NCI-H2196 (cell line): Measurements from ENCODE around the gene SLMAP.

Source experiments
- DNase-seq: peaks from one replicate; lab custom pipeline; 2025; ENCODE audit not compliant: unreplicated experiment; lab: John Stamatoyannopoulos, UW

The SLMAP gene

GRCh38 chr3:57933602-57934001, 177.5 kb downstream of the SLMAP start:
- DNase-seq: no peak

GRCh38 chr3:57934373-57934772, 178.3 kb downstream of the SLMAP start:
- no peak for DNase-seq

GRCh38 chr3:57935539-57935938, 179.4 kb downstream of the SLMAP start:
- DNase-seq: no peak

GRCh38 chr3:57937092-57937491, 181.0 kb downstream of the SLMAP start:
- DNase-seq: no peak

GRCh38 chr3:57939775-57940174, 183.7 kb downstream of the SLMAP start:
- DNase-seq: no peak

GRCh38 chr3:57942388-57942787, 186.3 kb downstream of the SLMAP start:
- no peak for DNase-seq

DNA sequence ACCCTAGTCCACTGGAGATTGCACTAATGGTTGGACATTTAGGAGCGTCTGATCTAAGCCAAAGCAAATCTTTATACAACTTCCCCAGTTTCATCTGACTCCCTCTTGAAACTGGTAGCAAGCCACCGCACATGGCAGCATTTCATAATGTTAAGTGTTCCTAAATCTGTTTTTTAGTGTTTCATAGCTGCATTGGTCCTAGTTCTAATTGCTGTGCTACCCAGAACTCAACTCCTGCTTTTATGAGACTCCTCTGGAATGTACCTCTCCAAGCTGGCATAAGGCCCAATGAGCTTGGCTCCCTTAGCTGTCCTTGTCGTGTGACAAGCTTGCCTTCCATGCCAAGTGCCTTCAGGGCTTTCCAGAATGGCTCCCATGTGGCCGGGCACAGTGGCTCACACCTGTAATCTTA, 186.8 kb downstream of the SLMAP start:
- peak; percentile 5 for DNase-seq

DNA sequence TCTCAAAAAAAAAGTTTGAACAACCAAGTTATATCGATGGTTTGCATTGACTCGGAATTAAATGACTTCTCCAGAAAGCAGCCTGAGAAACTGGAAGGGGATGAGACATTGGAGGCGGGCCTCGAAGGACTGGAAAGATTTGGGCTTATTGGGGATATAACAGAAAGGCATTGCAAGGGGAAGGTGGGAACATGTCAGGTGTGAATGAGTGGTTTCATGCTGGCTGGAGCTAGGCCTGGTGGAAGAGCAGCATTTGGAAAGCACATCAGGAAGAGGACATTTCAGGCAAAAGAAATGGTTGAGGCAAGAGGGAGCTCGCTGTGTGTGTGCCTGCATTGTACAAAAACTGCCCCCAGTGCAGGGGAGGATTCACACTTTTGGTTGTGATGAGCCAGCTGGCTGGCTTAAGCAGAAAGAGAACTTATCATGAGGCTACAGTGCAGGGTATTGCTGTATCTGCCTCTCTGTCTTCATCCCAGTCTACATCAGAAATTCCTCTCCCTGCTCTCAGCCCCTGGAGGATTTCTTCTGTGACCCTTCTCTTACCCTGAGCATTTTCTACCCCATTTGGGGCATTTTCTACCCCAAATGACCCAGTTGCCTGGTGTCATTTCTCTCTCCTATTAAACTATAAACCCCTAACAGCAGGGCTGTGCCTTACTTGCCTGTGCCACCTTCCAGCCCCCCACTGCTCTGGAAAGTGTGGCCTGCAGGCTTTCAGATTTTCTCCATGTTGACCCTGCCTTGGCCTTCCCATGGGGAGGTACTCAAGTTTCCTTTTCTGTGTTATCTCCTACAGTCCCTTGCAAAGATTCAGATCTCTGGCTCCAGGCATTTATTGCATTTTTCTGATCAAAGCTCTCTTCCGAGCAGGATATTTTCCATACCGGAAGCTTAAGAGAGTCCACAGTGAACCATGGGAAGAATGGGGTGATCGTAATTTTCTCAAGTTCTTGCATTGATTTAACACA, 187.7 kb downstream of the SLMAP start:
- no peak for DNase-seq

DNA sequence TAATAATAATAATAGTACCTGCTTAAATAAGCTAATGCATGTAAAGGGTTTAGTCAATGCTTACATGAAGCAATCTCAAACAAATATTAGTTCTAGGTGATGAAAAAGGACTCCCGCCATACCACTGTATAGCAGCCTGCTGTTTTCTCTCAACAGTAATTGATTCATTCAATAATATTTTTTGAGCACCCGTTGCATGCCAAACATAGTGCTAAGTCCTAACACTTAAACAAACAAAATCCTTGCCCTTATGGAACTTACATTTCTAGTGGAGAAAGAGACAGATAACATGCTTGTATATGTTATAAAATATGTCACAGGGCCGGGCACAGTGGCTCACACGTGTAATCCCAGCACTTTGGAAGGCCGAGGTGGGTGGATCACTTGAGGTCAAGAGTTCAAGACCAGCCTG, 190.9 kb downstream of the SLMAP start:
- no peak for DNase-seq

DNA sequence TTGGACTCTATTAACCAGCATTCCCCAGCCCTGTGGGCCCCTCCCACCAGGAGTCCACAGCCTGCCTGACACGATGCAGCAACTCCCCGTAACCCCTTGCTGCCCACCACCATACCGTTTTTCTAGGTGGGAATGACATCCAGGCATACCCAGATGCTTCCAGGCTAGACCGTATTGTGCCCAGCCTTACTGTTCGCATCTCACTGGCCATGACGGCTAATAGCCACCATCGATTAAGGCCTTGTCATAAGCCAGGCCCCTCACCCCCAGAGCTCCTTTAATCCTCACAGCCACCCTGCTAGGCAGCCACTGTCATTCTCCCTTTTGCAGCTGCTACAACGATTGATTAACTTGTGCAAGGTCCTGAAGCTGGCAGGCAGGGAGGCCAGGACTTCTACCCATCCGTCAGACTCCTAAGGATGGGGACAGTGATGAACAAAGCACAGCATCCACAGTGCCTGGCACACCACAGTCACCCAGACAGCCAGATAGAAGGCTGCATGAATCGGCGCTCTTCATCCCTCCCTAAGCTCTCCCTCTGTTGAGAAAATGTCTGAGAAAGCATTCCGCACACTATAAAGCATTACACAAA, 192.1 kb downstream of the SLMAP start:
- no peak for DNase-seq

DNA sequence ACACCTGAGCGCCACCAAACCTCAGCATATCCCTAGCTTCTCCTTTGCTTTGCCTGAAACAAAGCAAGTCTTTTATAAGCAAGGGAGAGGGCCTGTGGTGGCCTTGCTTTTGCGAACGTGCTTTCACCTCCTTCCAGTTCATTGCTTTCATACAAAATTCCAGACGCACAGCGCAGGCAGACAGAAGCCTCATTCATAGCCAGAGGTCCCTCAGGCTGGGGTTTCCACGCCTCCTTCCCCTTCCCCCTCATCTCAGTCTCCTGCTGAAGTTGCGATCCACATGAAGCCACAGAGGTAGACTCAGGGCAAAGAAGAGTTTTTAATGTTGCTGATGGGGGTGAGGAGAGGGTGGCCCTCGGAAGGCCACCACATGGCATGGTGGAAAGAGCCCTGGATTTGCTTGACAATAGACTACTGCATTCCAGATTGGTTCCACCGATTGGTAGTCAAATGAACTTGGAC, 192.7 kb downstream of the SLMAP start:
- no peak for DNase-seq

- DNase-seq: no peak
These were observed 193.2 kb downstream of the SLMAP start for GRCh38 chr3:57949344-57949743.

- no peak for DNase-seq
These were observed 193.9 kb downstream of the SLMAP start for GRCh38 chr3:57949785-57950615.

GRCh38 chr3:57951066-57951882, 195.2 kb downstream of the SLMAP start:
- no peak for DNase-seq

DNA sequence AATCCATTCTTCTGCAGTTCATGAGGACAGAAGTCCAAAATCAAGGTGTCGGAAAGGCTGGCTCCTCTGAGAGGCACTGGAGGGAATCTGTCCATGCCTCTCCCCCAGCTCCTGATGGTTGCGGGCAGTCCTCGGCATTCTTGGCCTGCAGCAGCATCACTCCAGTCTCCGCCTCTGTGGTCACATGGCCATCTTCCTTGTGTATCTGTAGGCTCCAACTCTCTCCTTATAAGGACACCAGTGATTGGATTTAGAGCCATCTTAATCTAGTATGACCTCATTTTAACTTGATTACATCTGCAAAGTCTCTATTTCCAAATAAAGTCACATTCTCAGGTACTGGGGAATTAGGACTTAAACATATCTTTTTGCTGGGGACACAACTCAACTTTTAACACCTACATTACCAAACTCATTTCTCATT, 196.1 kb downstream of the SLMAP start:
- no peak for DNase-seq

GRCh38 chr3:57952651-57953050, 196.5 kb downstream of the SLMAP start:
- no peak for DNase-seq

- DNase-seq: no peak
These were observed 197.5 kb downstream of the SLMAP start for GRCh38 chr3:57953576-57953975.

GRCh38 chr3:57956119-57956832, 200.2 kb downstream of the SLMAP start:
- no peak for DNase-seq

DNA sequence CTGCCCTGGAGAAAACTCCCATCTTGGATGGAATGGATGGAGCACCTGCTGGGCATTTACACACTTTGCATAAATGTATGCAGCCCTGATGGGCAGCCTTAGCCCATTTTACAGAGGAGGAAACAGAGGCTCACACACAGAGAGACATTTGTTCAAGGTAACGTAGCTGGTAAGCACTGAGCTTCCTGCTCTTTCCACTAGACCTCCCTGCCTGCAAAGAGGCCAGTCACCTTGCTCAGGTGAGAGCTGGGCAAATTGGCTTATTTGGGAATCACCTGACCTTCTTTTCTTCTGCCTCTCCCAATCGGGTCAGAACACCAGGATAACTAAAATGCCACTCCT, 200.7 kb downstream of the SLMAP start:
- DNase-seq: no peak

DNA sequence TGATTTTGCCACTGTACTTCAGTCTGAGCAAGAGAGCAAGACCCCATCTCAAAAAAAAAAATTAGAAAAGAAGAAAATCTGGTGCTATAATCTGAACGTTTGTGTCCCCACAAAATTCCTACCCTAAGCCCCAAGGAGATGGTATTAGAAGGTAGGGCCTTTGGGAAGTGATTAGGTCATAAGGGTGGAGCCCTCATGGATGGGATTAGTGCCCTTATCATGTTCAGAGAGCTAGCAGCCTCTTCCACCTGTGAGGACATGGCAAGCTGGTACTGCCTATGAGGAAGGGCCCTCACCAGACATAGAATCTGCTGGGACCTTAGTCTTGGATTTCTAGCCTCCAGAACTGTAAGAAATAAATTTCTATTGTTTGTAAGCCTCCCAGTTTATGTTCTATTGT, 201.7 kb downstream of the SLMAP start:
- no peak for DNase-seq
